Measurements from ENCODE around the gene DSG4.

Gene DSG4

DNA sequence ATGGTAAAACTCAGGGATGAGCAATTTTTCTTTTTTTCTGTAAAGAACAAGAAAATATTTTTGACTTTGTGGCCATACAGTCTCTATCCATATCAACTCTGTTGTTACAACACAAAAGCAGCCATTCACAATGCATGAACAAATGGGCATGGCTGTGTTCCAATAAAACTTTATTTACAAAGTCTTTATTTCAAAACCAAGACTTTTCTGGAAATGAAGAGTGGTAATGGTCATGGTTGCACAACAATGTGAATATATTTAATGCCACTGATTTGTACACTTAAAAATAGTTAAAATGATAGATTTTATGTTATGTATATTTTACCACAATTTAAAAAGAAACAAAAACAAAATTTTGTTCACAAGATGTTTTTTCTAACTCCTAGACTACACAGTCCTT, 69.3 kb downstream of the DSG4 start:
- Histone ChIP-seq H3K4me1 (no peaks in the 10 kb centered on the region), H3K27ac (no peak overlapping the region), H3K9ac (no peak overlapping the region), H3K36me3 (no peaks in the 10 kb centered on the region), H3K27me3 (no peaks in the 10 kb centered on the region), H4K20me1 (no peaks in the 10 kb centered on the region), H3K9me3 (no peaks in the 10 kb centered on the region), H3K4me2 (no peak overlapping the region), H3K4me3 (no peak overlapping the region)
- TF ChIP-seq Cebpa-rat (IDR thresholded peaks at IDR 0.05) = no peak

DNA sequence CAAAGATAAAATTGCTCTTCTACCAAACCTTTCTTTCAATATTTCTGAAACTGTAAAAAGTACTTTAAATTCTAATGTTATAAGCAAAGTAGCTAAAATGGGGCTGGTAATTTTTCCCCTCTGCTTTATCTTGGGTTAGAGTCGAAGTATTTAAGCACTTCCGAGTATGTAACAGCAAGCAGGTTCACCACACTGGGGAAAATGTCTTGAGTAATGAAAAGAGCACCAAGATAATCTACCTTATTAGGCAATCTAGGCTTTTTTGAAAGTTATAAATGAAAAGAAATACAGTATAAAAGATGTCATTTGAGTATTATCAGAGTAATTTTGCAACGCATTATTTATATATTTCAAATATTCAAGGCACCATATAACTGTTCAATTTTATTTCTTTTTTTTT, 70.3 kb downstream of the DSG4 start:
- Histone ChIP-seq H3K4me2 (no peak overlapping the region), H3K9me3 (no peaks in the 10 kb centered on the region), H3K9ac (no peak overlapping the region), H3K36me3 (no peaks in the 10 kb centered on the region), H4K20me1 (no peaks in the 10 kb centered on the region), H3K4me1 (no peaks in the 10 kb centered on the region), H3K27me3 (no peaks in the 10 kb centered on the region), H3K27ac (no peak overlapping the region), H3K4me3 (no peak overlapping the region)
- no peak for TF ChIP-seq Cebpa-rat (IDR thresholded peaks at IDR 0.05)

DNA sequence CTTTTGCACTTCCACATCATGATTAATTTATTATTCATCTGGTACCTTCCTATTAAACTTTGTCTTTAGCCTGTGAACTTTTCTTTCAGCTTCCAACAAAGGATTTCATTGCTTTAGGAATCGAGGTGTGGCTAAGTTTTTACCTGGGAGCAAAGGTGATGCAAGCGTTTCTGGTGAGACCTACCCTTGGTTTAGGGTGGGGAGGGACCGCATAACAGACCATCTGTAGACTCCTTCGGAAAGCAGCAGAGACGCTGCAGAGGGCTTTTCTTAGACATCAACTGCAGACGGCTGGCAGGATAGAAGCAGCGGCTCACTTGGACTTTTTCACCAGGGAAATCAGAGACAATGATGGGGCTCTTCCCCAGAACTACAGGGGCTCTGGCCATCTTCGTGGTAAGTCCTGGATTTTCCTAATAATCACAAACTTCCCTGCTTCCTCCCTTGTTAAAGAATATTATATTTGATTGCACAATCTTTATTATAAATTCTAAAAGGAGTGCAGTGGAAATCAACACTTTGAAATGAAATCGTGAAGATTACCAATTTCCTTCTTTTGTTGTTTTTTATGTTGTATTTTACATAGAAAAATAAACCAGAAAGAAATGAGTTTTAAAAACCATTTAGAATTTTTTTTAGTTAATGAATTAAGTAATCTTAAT, 71.1 kb downstream of the DSG4 start, which contains the start of gene DSG3:
DSG3 (plus strand) TSS at position 212 of the 662 bp plus-strand sequence; CDS start at position 349, 137 bp downstream.
- Histone ChIP-seq H3K27ac (no peak within 1 kb of the TSS), H3K4me2 (no peak within 1 kb of the TSS), H3K4me3 (no peak within 1 kb of the TSS), H3K27me3 (no peaks in the 10 kb centered on the region), H3K9ac (no peak within 1 kb of the TSS), H3K4me1 (no peaks in the 10 kb centered on the region), H3K9me3 (no peaks in the 10 kb centered on the region), H3K36me3 (no peaks in the 10 kb centered on the region), H4K20me1 (no peaks in the 10 kb centered on the region)
- TF ChIP-seq Cebpa-rat (IDR thresholded peaks at IDR 0.05) = no peak

DNA sequence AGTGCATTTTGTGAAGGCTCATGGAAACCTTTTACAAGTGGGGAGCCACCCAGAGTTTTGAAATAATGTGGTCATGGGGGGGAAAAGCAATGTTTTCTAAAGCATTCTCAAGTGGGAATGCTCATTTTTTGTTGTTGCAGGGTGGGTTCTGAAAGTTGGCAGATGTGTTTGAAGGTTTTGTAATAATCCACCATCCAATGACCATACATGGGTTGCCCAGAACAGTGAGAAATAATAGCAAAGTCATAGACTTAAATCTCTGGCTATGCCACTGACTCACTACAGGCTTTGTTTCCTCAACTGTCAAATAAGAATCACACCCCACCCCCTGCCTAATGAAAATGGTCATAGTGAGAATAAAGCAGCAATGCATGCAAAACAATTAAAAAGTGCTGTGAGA, 73.8 kb downstream of the DSG4 start:
- TF ChIP-seq Cebpa-rat (IDR thresholded peaks at IDR 0.05) = no peak
- no peak overlapping the region for H3K27ac ChIP-seq
- H4K20me1 ChIP-seq = no peaks in the 10 kb centered on the region
- H3K4me2 ChIP-seq = no peak overlapping the region
- no peak overlapping the region for H3K9ac ChIP-seq
- H3K4me1 ChIP-seq = no peaks in the 10 kb centered on the region
- H3K9me3 ChIP-seq = no peaks in the 10 kb centered on the region
- H3K36me3 ChIP-seq = no peaks in the 10 kb centered on the region
- no peaks in the 10 kb centered on the region for H3K27me3 ChIP-seq
- no peak overlapping the region for H3K4me3 ChIP-seq

DNA sequence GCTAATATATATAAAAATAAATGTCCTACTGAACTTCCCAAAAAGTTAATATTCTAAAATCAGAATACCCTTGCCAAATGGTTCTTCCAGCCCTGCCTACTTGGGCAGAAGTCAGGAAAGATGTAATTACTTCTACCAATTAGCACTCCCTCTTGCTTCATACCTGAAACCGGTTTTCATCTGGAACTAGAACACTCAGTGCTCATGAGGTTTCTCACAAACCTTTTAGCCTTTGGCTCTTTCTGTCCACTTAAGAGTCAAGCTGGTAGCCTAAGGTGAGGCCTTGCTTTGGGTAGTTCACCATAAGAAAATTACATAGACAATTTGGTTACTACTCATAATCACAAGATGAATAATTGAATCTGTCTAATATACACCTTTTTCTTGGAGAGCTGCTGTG, 75.0 kb downstream of the DSG4 start:
- Histone ChIP-seq H3K9me3 (no peaks in the 10 kb centered on the region), H3K4me1 (no peaks in the 10 kb centered on the region), H3K4me2 (no peak overlapping the region), H3K36me3 (no peaks in the 10 kb centered on the region), H4K20me1 (no peaks in the 10 kb centered on the region), H3K27ac (no peak overlapping the region), H3K27me3 (no peaks in the 10 kb centered on the region), H3K9ac (no peak overlapping the region), H3K4me3 (no peak overlapping the region)
- TF ChIP-seq Cebpa-rat (IDR thresholded peaks at IDR 0.05) = no peak

DNA sequence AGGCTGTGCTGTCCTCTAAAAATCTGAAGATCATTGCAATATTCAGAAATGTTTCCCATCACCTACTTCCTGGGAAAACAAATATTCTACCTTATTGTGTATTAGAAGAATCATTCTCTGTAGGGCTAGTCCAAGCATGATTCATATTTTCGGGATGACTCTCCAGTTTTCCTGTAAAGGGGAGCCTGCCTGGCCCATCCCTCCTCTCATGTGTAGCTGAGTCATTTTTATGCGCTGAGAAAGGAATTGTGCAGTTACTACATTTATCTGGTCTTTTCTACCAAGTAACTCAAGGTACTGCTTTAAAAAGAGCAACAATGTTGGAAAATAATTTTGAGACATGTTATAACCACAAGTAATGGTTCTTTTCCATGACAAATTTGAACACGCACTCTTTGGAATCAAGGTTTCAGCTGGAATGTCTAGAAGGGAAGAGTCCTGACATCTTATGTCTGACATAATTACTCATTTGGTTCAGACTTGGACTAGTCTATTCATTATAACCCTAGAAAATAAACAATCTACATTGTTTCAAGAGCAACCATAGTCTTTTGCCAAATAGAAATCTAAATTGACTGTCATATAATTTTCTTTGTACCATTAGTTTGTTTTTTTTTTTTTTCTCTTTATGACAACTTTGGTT, 77.6 kb downstream of the DSG4 start:
- Histone ChIP-seq H3K9me3 (no peaks in the 10 kb centered on the region), H3K36me3 (no peaks in the 10 kb centered on the region), H3K4me1 (no peaks in the 10 kb centered on the region), H3K4me2 (no peak overlapping the region), H4K20me1 (no peaks in the 10 kb centered on the region), H3K9ac (no peak overlapping the region), H3K27ac (no peak overlapping the region), H3K4me3 (no peak overlapping the region), H3K27me3 (no peaks in the 10 kb centered on the region)
- TF ChIP-seq Cebpa-rat (IDR thresholded peaks at IDR 0.05) = no peak

Measured in BLaER1 (cell line).